Karpas-422 (cell line): ENCODE measurements around the gene CPSF4L. TPM values are rescaled to one million over a fixed set of nuclear protein-coding genes. Genes with fewer than 3 reads are reported as not detected.

Experiments used
- DNase-seq: peaks from one replicate; pipeline ENCODE4 v3.0.0-alpha.2; 2015
- H2AFZ ChIP-seq: fragments of 200-600 bp; sonication (generic); 2 replicates; pipeline ENCODE4 v1.6.1; 2014; ENCODE audit warnings: antibody characterized with exemption, low read length, mixed read lengths
- H3K27ac ChIP-seq: fragments of 200-600 bp; sonication (generic); 2 replicates; pipeline ENCODE4 v1.5.1; 2014; ENCODE audit warnings: mild to moderate bottlenecking, low read length, moderate library complexity
- H3K27me3 ChIP-seq: fragments of 200-600 bp; sonication (generic); 2 replicates; pipeline ENCODE4 v1.6.1; 2014; ENCODE audit warnings: low read length, mixed read lengths
- H3K36me3 ChIP-seq: fragments of 200-600 bp; sonication (generic); 2 replicates; pipeline ENCODE4 v1.6.1; 2014; ENCODE audit warnings: low read length, mixed read lengths; ENCODE audit not compliant: insufficient read depth
- H3K4me1 ChIP-seq: fragments of 200-600 bp; sonication (generic); 2 replicates; pipeline ENCODE4 v1.6.1; 2014; ENCODE audit warnings: mild to moderate bottlenecking, low read length, mixed read lengths
- H3K4me2 ChIP-seq: fragments of 200-600 bp; sonication (generic); 2 replicates; pipeline ENCODE4 v1.6.1; 2014; ENCODE audit warnings: low read length, low read depth, mild to moderate bottlenecking; ENCODE audit not compliant: poor library complexity, severe bottlenecking
- H3K4me3 ChIP-seq: fragments of 200-600 bp; sonication (generic); 2 replicates; pipeline ENCODE4 v1.5.1; 2014; ENCODE audit warnings: mild to moderate bottlenecking, antibody characterized with exemption, low read length, mixed read lengths
- H3K79me2 ChIP-seq: fragments of 200-600 bp; sonication (generic); 2 replicates; pipeline ENCODE4 v1.6.1; 2014; ENCODE audit warnings: mild to moderate bottlenecking, low read length, mixed read lengths
- H3K9ac ChIP-seq: fragments of 200-600 bp; sonication (generic); 2 replicates; pipeline ENCODE4 v1.6.0; 2014; ENCODE audit warnings: low read length
- H3K9me2 ChIP-seq: fragments of 200-600 bp; sonication (generic), shearing (Covaris generic); replicated peaks from 2 replicates; pipeline ENCODE4 v1.6.0; 2014; ENCODE audit warnings: mild to moderate bottlenecking, low read length, moderate library complexity; ENCODE audit not compliant: insufficient read depth
- H3K9me3 ChIP-seq: fragments of 300-700, 200-600 bp; sonication (generic); 2 replicates; pipeline ENCODE4 v1.6.1; 2014; ENCODE audit warnings: low read length, mixed read lengths
- H4K20me1 ChIP-seq: fragments of 200-600 bp; sonication (generic); 2 replicates; pipeline ENCODE4 v1.6.1; 2014; ENCODE audit warnings: mild to moderate bottlenecking, antibody characterized with exemption, low read length, low read depth; ENCODE audit not compliant: insufficient read depth
- total RNA-seq: library from RNA; depleted of rRNA; stranded (reverse); fragments of >200 nt; shearing (Covaris generic); gene quantifications from 2 replicates; pipeline ENCODE4 v1.2.3, GENCODE V29; 2014; ENCODE audit warnings: low replicate concordance

The CPSF4L gene
- total RNA-seq, 1 experiment from 2014 or later: not detected

- Histone ChIP-seq H3K9me2 (no peaks in the 10 kb centered on the region), H4K20me1 (no peaks in the 10 kb centered on the region), H3K27me3 (no peaks in the 10 kb centered on the region), H3K27ac (no peak overlapping the region), H3K4me3 (no peak overlapping the region), H3K79me2 (no peaks in the 10 kb centered on the region), H3K4me2 (no peak overlapping the region), H3K9ac (no peak overlapping the region), H3K9me3 (no peaks in the 10 kb centered on the region), H3K36me3 (no peaks in the 10 kb centered on the region), H2AFZ (no peak overlapping the region), H3K4me1 (peaks cover 4% of the 10 kb centered on the region; the same call in 1 of the 2 replicates)
- DNase-seq: no peak
Measured at GRCh38 chr17:73292031-73292531, 30.4 kb upstream of the CPSF4L start.

GRCh38 chr17:73291260-73291801, 29.7 kb upstream of the CPSF4L start:
- DNase-seq: no peak
- Histone ChIP-seq H4K20me1 (no peaks in the 10 kb centered on the region), H3K79me2 (no peaks in the 10 kb centered on the region), H3K4me2 (no peak overlapping the region), H3K4me3 (no peak overlapping the region), H3K4me1 (peaks cover 4% of the 10 kb centered on the region; the same call in 1 of the 2 replicates), H3K36me3 (no peaks in the 10 kb centered on the region), H3K9me2 (no peaks in the 10 kb centered on the region), H3K27ac (no peak overlapping the region), H3K9me3 (no peaks in the 10 kb centered on the region), H2AFZ (no peak overlapping the region), H3K9ac (no peak overlapping the region), H3K27me3 (no peaks in the 10 kb centered on the region)

GRCh38 chr17:73290399-73291259, 28.9 kb upstream of the CPSF4L start:
- H4K20me1 ChIP-seq: no peaks in the 10 kb centered on the region
- no peaks in the 10 kb centered on the region for H3K79me2 ChIP-seq
- H3K9ac ChIP-seq: no peak overlapping the region
- no peak for DNase-seq
- no peak overlapping the region for H3K27ac ChIP-seq
- H3K9me2 ChIP-seq: no peaks in the 10 kb centered on the region
- H3K4me3 ChIP-seq: no peak overlapping the region
- H3K9me3 ChIP-seq: no peaks in the 10 kb centered on the region
- H3K36me3 ChIP-seq: no peaks in the 10 kb centered on the region
- H3K4me2 ChIP-seq: no peak overlapping the region
- no peaks in the 10 kb centered on the region for H3K27me3 ChIP-seq
- peaks cover 4% of the 10 kb centered on the region; the same call in 1 of the 2 replicates for H3K4me1 ChIP-seq
- no peak overlapping the region for H2AFZ ChIP-seq

- no peak overlapping the region for H2AFZ ChIP-seq
- no peak overlapping the region for H3K4me3 ChIP-seq
- H3K27me3 ChIP-seq: no peaks in the 10 kb centered on the region
- H3K9me3 ChIP-seq: no peaks in the 10 kb centered on the region
- peaks cover 4% of the 10 kb centered on the region; the same call in 1 of the 2 replicates for H3K4me1 ChIP-seq
- H4K20me1 ChIP-seq: no peaks in the 10 kb centered on the region
- no peak for DNase-seq
- H3K9me2 ChIP-seq: no peaks in the 10 kb centered on the region
- no peak overlapping the region for H3K4me2 ChIP-seq
- H3K9ac ChIP-seq: no peak overlapping the region
- H3K36me3 ChIP-seq: no peaks in the 10 kb centered on the region
- no peaks in the 10 kb centered on the region for H3K79me2 ChIP-seq
- H3K27ac ChIP-seq: no peak overlapping the region
Measured at GRCh38 chr17:73289549-73290254, 28.0 kb upstream of the CPSF4L start.

GRCh38 chr17:73288534-73289302, 27.0 kb upstream of the CPSF4L start:
- Histone ChIP-seq H3K4me2 (no peak overlapping the region), H3K36me3 (no peaks in the 10 kb centered on the region), H3K27me3 (no peaks in the 10 kb centered on the region), H3K4me1 (peaks cover 7% of the 10 kb centered on the region), H3K27ac (no peak overlapping the region), H3K9ac (no peak overlapping the region), H3K4me3 (no peak overlapping the region), H3K9me2 (no peaks in the 10 kb centered on the region), H3K9me3 (no peaks in the 10 kb centered on the region), H4K20me1 (no peaks in the 10 kb centered on the region), H3K79me2 (no peaks in the 10 kb centered on the region), H2AFZ (no peak overlapping the region)
- DNase-seq: no peak

- no peak for DNase-seq
- H4K20me1 ChIP-seq: no peaks in the 10 kb centered on the region
- H3K4me1 ChIP-seq: peaks cover 16% of the 10 kb centered on the region
- no peaks in the 10 kb centered on the region for H3K79me2 ChIP-seq
- H3K27ac ChIP-seq: no peak overlapping the region
- H3K4me2 ChIP-seq: no peak overlapping the region
- no peak overlapping the region for H2AFZ ChIP-seq
- H3K4me3 ChIP-seq: no peak overlapping the region
- no peak overlapping the region for H3K9ac ChIP-seq
- H3K9me2 ChIP-seq: no peaks in the 10 kb centered on the region
- H3K36me3 ChIP-seq: no peaks in the 10 kb centered on the region
- no peaks in the 10 kb centered on the region for H3K9me3 ChIP-seq
- H3K27me3 ChIP-seq: no peaks in the 10 kb centered on the region
Measured at GRCh38 chr17:73286863-73287296, 25.2 kb upstream of the CPSF4L start.

- H2AFZ ChIP-seq: no peak overlapping the region
- H3K9me2 ChIP-seq: no peaks in the 10 kb centered on the region
- DNase-seq: no peak
- no peaks in the 10 kb centered on the region for H3K36me3 ChIP-seq
- no peaks in the 10 kb centered on the region for H3K9me3 ChIP-seq
- no peak overlapping the region for H3K27ac ChIP-seq
- H3K4me3 ChIP-seq: no peak overlapping the region
- H3K79me2 ChIP-seq: no peaks in the 10 kb centered on the region
- no peaks in the 10 kb centered on the region for H4K20me1 ChIP-seq
- no peak overlapping the region for H3K9ac ChIP-seq
- H3K4me2 ChIP-seq: no peak overlapping the region
- H3K27me3 ChIP-seq: no peaks in the 10 kb centered on the region
- H3K4me1 ChIP-seq: peaks cover 18% of the 10 kb centered on the region
Measured at GRCh38 chr17:73285916-73286862, 24.5 kb upstream of the CPSF4L start.
